Activated naive CD8-positive, alpha-beta T cell (primary cell): ENCODE results near the gene MXRA7.
"Not testable (repeated sequence)": the region's sequence is repeated elsewhere in the genome, so short reads cannot be mapped to it uniquely, and the experiment has no call there.

Source experiments
- H3K27ac Mint-ChIP-seq: one replicate; pipeline ENCODE4 v1.8.0; 2021; ENCODE audit warnings: mixed read lengths
- H3K27me3 Mint-ChIP-seq: one replicate; pipeline ENCODE4 v1.8.0; 2021; ENCODE audit warnings: mixed read lengths
- H3K36me3 Mint-ChIP-seq: one replicate; pipeline ENCODE4 v1.8.0; 2021; ENCODE audit warnings: mixed read lengths
- H3K4me1 Mint-ChIP-seq: one replicate; pipeline ENCODE4 v1.8.0; 2021; ENCODE audit warnings: low read depth, mixed read lengths
- H3K4me3 Mint-ChIP-seq: one replicate; pipeline ENCODE4 v1.8.0; 2021; ENCODE audit warnings: mild to moderate bottlenecking, mixed read lengths
- H3K9me3 Mint-ChIP-seq: one replicate; pipeline ENCODE4 v1.8.0; 2021; ENCODE audit warnings: low read depth, mixed read lengths

MXRA7 gene

GRCh38 chr17:76726776-76727718 lies 16.3 kb upstream of the MXRA7 start, which contains the start of gene METTL23:
Gene METTL23 (plus strand): TSS chr17:76726839. CDS start chr17:76729711, 2,872 bp downstream.
- Mint-ChIP-seq H3K4me1 (peaks cover 56% of the 10 kb centered on the region), H3K27me3 (no peaks in the 10 kb centered on the region)

GRCh38 chr17:76726231-76726775 lies 15.5 kb upstream of the MXRA7 start, which contains the start of gene JMJD6:
Gene JMJD6 (minus strand): TSS chr17:76726606. CDS start chr17:76726475, 131 bp downstream.
- Mint-ChIP-seq H3K36me3 (peaks cover 10% of the 10 kb centered on the region), H3K4me1 (peaks cover 57% of the 10 kb centered on the region)

More at GRCh38 chr17:76726776-76727718, 16.3 kb upstream of the MXRA7 start, which contains the start of gene METTL23:
- H3K4me3 Mint-ChIP-seq, result peak within 1 kb of the TSS; percentile 98
- peak within 1 kb of the TSS; percentile 97 for H3K27ac Mint-ChIP-seq
- no peaks in the 10 kb centered on the region for H3K9me3 Mint-ChIP-seq
- peaks cover 4% of the 10 kb centered on the region for H3K36me3 Mint-ChIP-seq

GRCh38 chr17:76725580-76726230 lies 14.9 kb upstream of the MXRA7 start:
- Mint-ChIP-seq H3K4me1 (peaks cover 56% of the 10 kb centered on the region), H3K27me3 (no peaks in the 10 kb centered on the region), H3K4me3 (peak overlapping the region; percentile 98), H3K9me3 (no peaks in the 10 kb centered on the region), H3K36me3 (peaks cover 10% of the 10 kb centered on the region), H3K27ac (peak overlapping the region; percentile 94)

More at GRCh38 chr17:76726231-76726775, 15.5 kb upstream of the MXRA7 start, which contains the start of gene JMJD6:
- peak within 1 kb of the TSS; percentile 98 for H3K4me3 Mint-ChIP-seq
- peak within 1 kb of the TSS; percentile 97 for H3K27ac Mint-ChIP-seq
- no peaks in the 10 kb centered on the region for H3K27me3 Mint-ChIP-seq
- H3K9me3 Mint-ChIP-seq, result no peaks in the 10 kb centered on the region

DNA sequence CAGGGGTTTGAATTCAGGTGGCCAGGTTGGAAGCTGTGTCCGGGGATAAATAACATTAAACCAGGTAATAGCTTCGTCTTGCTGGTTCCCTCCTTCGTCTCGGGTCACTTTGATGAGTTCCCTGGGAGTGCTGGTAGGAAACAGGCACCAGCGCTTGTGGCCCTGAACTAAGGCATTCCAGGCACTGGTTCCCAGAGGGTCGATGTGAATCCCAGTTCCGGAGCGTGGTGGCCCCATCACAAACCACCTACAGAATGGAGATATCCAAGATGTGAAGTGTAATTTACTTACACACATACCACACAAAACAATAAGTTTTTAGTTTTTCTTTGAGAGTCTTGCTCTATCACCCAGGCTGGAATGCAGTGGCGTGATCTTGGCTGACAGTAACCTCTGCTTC lies 13.0 kb upstream of the MXRA7 start:
- Mint-ChIP-seq H3K27me3 (no peaks in the 10 kb centered on the region), H3K9me3 (no peaks in the 10 kb centered on the region), H3K4me3 (peak overlapping the region; percentile 62), H3K36me3 (peaks cover 10% of the 10 kb centered on the region), H3K27ac (peak overlapping the region; percentile 6), H3K4me1 (peaks cover 45% of the 10 kb centered on the region)

DNA sequence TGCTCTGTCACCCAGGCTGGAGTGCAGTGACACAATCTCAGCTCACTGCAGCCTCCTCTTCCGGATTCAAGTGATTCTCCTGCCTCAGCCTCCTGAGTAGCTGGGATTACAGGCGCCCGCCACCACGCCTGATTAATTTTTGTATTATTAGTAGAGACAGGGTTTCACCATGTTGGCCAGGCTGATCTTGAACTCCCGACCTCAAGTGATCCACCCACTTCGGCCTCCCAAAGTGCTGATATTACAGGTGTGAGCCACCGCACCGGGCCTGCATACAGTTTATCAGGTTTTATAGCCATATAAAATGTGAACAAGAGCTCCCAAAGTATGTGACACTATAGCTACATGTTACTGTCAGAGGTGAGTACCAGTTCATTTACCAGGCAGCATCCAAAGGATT lies 12.2 kb upstream of the MXRA7 start:
- not testable (repeated sequence) for H3K9me3 Mint-ChIP-seq, H3K36me3 Mint-ChIP-seq, H3K27me3 Mint-ChIP-seq, H3K27ac Mint-ChIP-seq
- Mint-ChIP-seq H3K4me1 (peaks cover 40% of the 10 kb centered on the region), H3K4me3 (peak overlapping the region; percentile 27)

DNA sequence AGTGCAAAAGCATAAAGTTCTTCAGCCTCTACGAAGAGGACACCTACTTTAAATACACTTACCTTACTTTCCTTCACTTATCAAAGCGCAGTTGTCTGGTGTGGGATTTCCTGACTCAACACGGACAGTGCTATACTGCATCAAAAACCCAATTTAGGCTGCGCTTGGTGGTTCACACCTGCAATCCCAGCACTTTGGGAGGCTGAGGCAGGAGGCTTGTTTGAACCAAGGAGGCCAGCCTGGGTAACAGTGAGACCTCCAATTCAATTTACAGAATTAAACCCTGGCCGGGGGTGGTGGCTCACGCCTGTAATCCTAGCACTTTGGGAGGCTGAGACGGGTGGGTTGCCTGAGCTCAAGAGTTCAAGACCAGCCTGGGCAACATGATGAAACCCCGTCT lies 11.5 kb upstream of the MXRA7 start:
- Mint-ChIP-seq H3K36me3 (peaks cover 10% of the 10 kb centered on the region), H3K27me3 (no peaks in the 10 kb centered on the region), H3K27ac (no peak overlapping the region), H3K4me1 (peaks cover 37% of the 10 kb centered on the region), H3K9me3 (no peaks in the 10 kb centered on the region), H3K4me3 (no peak overlapping the region)

- Mint-ChIP-seq H3K9me3 (no peaks in the 10 kb centered on the region), H3K27me3 (no peaks in the 10 kb centered on the region), H3K4me1 (peaks cover 44% of the 10 kb centered on the region), H3K36me3 (peaks cover 10% of the 10 kb centered on the region), H3K27ac (peak overlapping the region; percentile 47), H3K4me3 (peak overlapping the region; percentile 2)
Observed at GRCh38 chr17:76721463-76721862, 10.7 kb upstream of the MXRA7 start.

DNA sequence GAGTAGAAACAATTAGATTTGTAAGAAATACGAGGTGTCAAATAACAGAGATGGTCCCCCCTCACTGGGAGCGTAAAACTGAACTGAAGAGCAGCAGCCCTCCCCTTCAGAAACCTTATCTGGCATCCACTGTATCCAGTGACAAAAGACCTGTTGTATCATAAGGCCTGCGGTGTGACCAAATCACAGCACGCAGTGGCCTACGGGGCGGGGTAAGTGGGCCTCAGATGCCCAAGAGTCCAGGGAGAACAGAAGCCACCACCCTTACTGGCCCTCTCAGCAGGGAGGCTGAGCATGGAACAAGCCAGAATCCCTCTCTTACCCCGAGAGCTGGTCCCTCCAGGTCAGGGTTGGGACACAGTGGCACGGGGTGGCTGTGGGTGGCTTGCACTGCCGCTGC lies 10.2 kb upstream of the MXRA7 start:
- Mint-ChIP-seq H3K4me1 (peaks cover 49% of the 10 kb centered on the region), H3K27ac (peak overlapping the region; percentile 19), H3K4me3 (no peak overlapping the region), H3K27me3 (no peaks in the 10 kb centered on the region), H3K9me3 (no peaks in the 10 kb centered on the region), H3K36me3 (peaks cover 12% of the 10 kb centered on the region)

DNA sequence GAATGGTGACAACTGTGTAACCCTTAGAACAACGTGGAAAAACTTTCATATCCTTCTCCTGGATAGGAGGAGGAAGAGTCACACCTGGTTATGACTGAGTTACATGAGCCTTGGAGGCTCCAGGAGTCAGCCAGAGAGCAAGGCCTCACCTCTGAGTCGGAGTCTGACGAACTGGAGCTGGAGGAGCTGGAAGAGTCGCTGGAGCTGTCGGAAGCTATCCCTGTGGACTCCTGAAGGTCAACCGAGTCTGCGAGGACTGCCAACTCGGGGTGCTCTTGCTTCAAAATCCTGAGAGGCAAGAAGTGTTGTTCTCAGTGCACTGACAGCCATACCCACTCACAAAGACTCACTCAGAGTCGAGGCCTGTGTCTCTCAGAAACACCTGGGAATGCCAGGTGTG lies 9.4 kb upstream of the MXRA7 start:
- Mint-ChIP-seq H3K4me3 (no peak overlapping the region), H3K9me3 (no peaks in the 10 kb centered on the region), H3K27me3 (no peaks in the 10 kb centered on the region), H3K27ac (no peak overlapping the region), H3K4me1 (peaks cover 51% of the 10 kb centered on the region), H3K36me3 (peaks cover 8% of the 10 kb centered on the region)

DNA sequence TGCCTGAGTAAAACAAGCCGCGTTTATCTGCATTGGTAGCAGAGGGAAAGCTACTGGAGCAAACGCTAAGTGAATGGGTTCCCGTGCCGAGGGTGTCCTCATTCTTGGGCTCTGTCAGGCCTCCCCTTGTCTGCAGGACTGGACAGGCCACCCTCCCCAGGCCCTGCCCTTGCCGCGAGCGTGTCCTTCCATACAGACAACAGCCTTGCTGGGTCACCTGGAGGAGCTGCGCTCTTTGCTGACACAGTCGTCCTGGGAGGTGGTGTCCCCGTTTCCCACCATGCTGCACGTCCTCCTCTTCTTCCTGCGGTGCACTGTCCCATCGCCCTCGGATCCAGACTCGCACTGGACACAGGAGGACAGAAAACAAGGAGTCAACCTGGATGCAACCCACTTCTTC lies 7.8 kb upstream of the MXRA7 start:
- H3K4me3 Mint-ChIP-seq, result no peak overlapping the region
- H3K9me3 Mint-ChIP-seq, result no peaks in the 10 kb centered on the region
- H3K4me1 Mint-ChIP-seq, result peaks cover 55% of the 10 kb centered on the region
- no peaks in the 10 kb centered on the region for H3K27me3 Mint-ChIP-seq
- H3K36me3 Mint-ChIP-seq, result peaks cover 8% of the 10 kb centered on the region
- H3K27ac Mint-ChIP-seq, result no peak overlapping the region

GRCh38 chr17:76716839-76717215 lies 6.1 kb upstream of the MXRA7 start:
- H3K27me3 Mint-ChIP-seq, result no peaks in the 10 kb centered on the region
- no peaks in the 10 kb centered on the region for H3K9me3 Mint-ChIP-seq
- H3K36me3 Mint-ChIP-seq, result peaks cover 6% of the 10 kb centered on the region
- peaks cover 50% of the 10 kb centered on the region for H3K4me1 Mint-ChIP-seq
- H3K4me3 Mint-ChIP-seq, result peak overlapping the region; percentile 79
- peak overlapping the region; percentile 93 for H3K27ac Mint-ChIP-seq

GRCh38 chr17:76716146-76716838 lies 5.5 kb upstream of the MXRA7 start:
- H3K4me3 Mint-ChIP-seq, result peak overlapping the region; percentile 79
- no peaks in the 10 kb centered on the region for H3K27me3 Mint-ChIP-seq
- peak overlapping the region; percentile 93 for H3K27ac Mint-ChIP-seq
- H3K36me3 Mint-ChIP-seq, result peaks cover 2% of the 10 kb centered on the region
- H3K9me3 Mint-ChIP-seq, result no peaks in the 10 kb centered on the region
- peaks cover 48% of the 10 kb centered on the region for H3K4me1 Mint-ChIP-seq

DNA sequence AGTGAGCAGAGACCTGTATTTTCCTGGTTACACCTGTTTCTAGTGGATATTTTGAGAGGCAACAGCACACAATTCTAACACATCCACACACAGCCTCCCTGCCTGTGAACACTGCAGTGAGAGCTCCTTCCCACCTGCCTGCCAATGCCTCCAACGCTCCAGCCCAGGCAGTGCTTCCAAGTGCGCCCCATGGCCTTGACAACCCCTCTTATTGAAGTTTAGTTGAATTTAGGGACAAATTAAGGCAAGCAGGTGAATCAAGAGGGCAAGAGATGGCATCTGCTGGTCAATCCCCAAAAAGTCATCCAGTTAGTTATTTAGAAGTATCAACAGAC lies 4.7 kb upstream of the MXRA7 start:
- Mint-ChIP-seq H3K27ac (peak overlapping the region; percentile 93), H3K4me3 (peak overlapping the region; percentile 79), H3K4me1 (peaks cover 50% of the 10 kb centered on the region), H3K9me3 (no peaks in the 10 kb centered on the region), H3K27me3 (no peaks in the 10 kb centered on the region), H3K36me3 (peaks cover 2% of the 10 kb centered on the region)

DNA sequence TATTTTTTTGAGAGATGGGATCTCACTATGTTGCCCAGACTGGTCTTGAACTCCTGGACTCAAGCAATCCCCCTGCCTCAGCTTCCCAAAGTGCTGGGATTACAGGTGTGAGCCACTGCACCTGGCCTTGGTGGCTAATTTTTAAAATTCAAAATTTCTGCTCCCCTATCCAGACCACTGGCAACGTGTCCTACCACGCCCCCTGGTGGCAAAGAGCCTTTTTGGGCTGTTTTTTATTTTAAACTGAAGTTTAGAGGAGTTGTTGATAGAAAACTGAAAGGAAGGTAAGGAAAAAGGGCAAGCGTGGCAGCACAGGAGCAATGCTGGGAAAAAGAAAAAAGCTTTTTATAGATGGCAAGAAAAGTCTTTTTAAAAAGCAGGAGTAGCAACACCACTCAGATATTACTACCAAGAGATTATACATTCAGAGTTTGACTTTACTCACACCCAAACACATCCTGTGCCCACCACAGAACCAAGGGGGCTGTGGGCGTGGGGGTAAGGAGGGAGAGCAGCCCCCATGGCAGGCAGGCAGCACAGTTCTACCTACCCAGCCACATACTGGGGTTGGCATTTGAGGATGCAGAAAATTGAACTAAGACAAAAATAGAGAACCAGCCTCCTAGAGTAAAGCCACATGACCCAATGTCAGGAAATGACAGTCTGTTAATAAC lies 4.2 kb upstream of the MXRA7 start:
- H3K36me3 Mint-ChIP-seq, result peaks cover 2% of the 10 kb centered on the region
- peaks cover 50% of the 10 kb centered on the region for H3K4me1 Mint-ChIP-seq
- H3K27ac Mint-ChIP-seq, result peak overlapping the region; percentile 93
- H3K4me3 Mint-ChIP-seq, result peak overlapping the region; percentile 79
- H3K27me3 Mint-ChIP-seq, result no peaks in the 10 kb centered on the region
- H3K9me3 Mint-ChIP-seq, result no peaks in the 10 kb centered on the region
